Measurements from ENCODE around the gene SUN2. TPM values are rescaled to one million over a fixed set of nuclear protein-coding genes. Genes with fewer than 3 reads are reported as not detected.

Gene SUN2
- total RNA-seq, 1 experiment from 2014 or later, result 45.1 TPM

DNA sequence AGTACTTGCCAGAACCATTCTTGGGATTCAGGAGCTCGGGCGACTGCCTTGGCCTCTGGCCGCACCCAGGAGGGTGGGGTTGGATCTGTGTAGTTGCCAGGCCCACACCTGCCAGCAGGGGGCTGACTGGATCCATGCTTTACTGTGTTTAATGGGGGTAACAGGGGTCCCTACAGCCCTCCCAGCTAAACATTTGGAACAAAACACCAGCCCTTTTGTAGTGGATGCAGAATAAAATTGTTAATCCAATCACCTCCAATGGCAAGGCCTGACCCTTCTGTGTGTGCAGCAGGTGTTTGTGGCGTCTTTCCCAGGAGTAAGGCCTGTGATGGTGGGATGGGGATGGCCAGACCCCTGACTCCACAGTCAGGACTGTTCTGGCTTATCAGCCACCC, 22.5 kb downstream of the SUN2 start:
- DNase-seq (ENCODE audit: low read depth, low spot score) (no peak), ATAC-seq (peak; percentile 61)
- ChIA-PET CTCF (interaction anchor here (1.0 kb wide), 1 partner anchor 10 kb away, joined by 3 read pairs; no protein-coding TSS in a partner anchor), POLR2A (no interaction called here)
- TF ChIP-seq, protein P1, sequence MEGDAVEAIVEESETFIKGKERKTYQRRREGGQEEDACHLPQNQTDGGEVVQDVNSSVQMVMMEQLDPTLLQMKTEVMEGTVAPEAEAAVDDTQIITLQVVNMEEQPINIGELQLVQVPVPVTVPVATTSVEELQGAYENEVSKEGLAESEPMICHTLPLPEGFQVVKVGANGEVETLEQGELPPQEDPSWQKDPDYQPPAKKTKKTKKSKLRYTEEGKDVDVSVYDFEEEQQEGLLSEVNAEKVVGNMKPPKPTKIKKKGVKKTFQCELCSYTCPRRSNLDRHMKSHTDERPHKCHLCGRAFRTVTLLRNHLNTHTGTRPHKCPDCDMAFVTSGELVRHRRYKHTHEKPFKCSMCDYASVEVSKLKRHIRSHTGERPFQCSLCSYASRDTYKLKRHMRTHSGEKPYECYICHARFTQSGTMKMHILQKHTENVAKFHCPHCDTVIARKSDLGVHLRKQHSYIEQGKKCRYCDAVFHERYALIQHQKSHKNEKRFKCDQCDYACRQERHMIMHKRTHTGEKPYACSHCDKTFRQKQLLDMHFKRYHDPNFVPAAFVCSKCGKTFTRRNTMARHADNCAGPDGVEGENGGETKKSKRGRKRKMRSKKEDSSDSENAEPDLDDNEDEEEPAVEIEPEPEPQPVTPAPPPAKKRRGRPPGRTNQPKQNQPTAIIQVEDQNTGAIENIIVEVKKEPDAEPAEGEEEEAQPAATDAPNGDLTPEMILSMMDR (IDR thresholded peaks at IDR 0.05), result peak; percentile 82
- TF ChIP-seq TCF7L2 (IDR thresholded peaks at IDR 0.05; ENCODE audit: low read depth, low read length), result no peak
- no TSS peak for BruUV-seq (replicated peaks)
- Histone ChIP-seq H3K4me1 (ENCODE audit: control insufficient read depth, insufficient read depth, low read length) (no peaks in the 10 kb centered on the region), H3K27ac (ENCODE audit: low read length) (no peak overlapping the region), H3K4me3 (ENCODE audit: low read depth in 2 of 2, low read length in 2 of 2) (no peak overlapping the region), H3K36me3 (ENCODE audit: control insufficient read depth, insufficient read depth, low read length) (no peaks in the 10 kb centered on the region; the same call in 1 of the 2 replicates), H3K9me3 (ENCODE audit: control insufficient read depth, insufficient read depth, low read depth, low read length) (no peaks in the 10 kb centered on the region), H3K27me3 (ENCODE audit: control insufficient read depth, insufficient read depth, low read length) (no peaks in the 10 kb centered on the region)
- intact Hi-C loops (cut with micrococcal nuclease; ENCODE audit: unreplicated experiment) (no loop called here), in situ Hi-C loops (cut with HindIII; ENCODE audit: low pct_unique_long_range_greater_than_20kb, low sequenced_read_pairs) (no loop called here)

- Histone ChIP-seq H3K4me1 (ENCODE audit: control insufficient read depth, insufficient read depth, low read length) (no peaks in the 10 kb centered on the region), H3K27me3 (ENCODE audit: control insufficient read depth, insufficient read depth, low read length) (no peaks in the 10 kb centered on the region), H3K4me3 (ENCODE audit: low read depth in 2 of 2, low read length in 2 of 2) (no peak overlapping the region), H3K27ac (ENCODE audit: low read length) (no peak overlapping the region), H3K36me3 (ENCODE audit: control insufficient read depth, insufficient read depth, low read length) (no peaks in the 10 kb centered on the region; the same call in 1 of the 2 replicates), H3K9me3 (ENCODE audit: control insufficient read depth, insufficient read depth, low read depth, low read length) (no peaks in the 10 kb centered on the region)
- ATAC-seq (no peak; the same call in 1 of the 2 replicates), DNase-seq (ENCODE audit: low read depth, low spot score) (no peak)
- in situ Hi-C loops (cut with HindIII; ENCODE audit: low pct_unique_long_range_greater_than_20kb, low sequenced_read_pairs) (no loop called here), intact Hi-C loops (cut with micrococcal nuclease; ENCODE audit: unreplicated experiment) (no loop called here)
- ChIA-PET CTCF (interaction anchor here (1.0 kb wide), 1 partner anchor 9 kb away, joined by 3 read pairs; no protein-coding TSS in a partner anchor), POLR2A (no interaction called here)
- TF ChIP-seq TCF7L2 (IDR thresholded peaks at IDR 0.05; ENCODE audit: low read depth, low read length) (no peak), POLR2AphosphoS5 (IDR thresholded peaks at IDR 0.05; ENCODE audit: low read depth, low read length) (no peak), SIN3A (IDR thresholded peaks at IDR 0.05; ENCODE audit: borderline replicate concordance, insufficient read depth, low read depth, low read length) (no peak), REST (IDR thresholded peaks at IDR 0.05; ENCODE audit: insufficient read depth in 1 of 2, low read depth in 2 of 2, low read length in 1 of 2) (no peak)
- TF ChIP-seq, protein P1 (IDR thresholded peaks at IDR 0.05), result no peak
- BruUV-seq (replicated peaks), result no TSS peak
Measured at GRCh38 chr22:38732251-38732815, 23.5 kb downstream of the SUN2 start.
